ENCODE results near the gene PTPRD. TPM values are rescaled to one million over a fixed set of nuclear protein-coding genes. Genes with fewer than 3 reads are reported as not detected.

Gene PTPRD
- total and polyA plus RNA-seq, 2 experiments from 2014 or later, result 11.5 to 58.0 TPM

DNA sequence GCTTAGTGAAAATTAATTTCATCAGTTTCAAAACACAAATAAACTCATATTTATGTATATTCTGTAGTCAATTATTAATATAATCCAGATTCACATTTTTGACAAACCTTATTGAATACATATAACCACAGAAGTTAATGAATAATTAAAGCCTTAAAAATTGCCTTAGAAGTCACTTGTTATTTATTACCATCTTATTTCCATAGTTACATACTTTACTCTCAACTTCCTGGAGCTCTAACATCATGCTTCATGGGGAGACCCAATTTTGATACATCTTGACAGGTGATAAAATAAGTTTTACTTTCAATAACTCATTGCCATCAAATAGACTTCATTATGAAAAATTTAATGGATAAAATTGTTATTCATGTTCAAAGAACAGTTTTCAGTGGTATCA lies 1038.7 kb downstream of the PTPRD start:
- no peaks in the 10 kb centered on the region for H3K27me3 Mint-ChIP-seq (ENCODE audit: insufficient read depth, low read depth, poor library complexity)
- Histone ChIP-seq H3K4me2 (no peak overlapping the region), H3K27ac (ENCODE audit: low read depth) (no peak overlapping the region), H4K20me1 (replicated peaks; ENCODE audit: insufficient read depth) (no peaks in the 10 kb centered on the region), H3K79me2 (replicated peaks; ENCODE audit: insufficient read depth) (no peaks in the 10 kb centered on the region), H3K4me3 (no peak overlapping the region), H3K9me2 (ENCODE audit: insufficient read depth) (no peaks in the 10 kb centered on the region), H3K4me1 (ENCODE audit: insufficient read depth) (no peaks in the 10 kb centered on the region), H2AFZ (no peak overlapping the region), H3K27me3 (ENCODE audit: insufficient read depth) (no peaks in the 10 kb centered on the region), H3F3A (replicated peaks; ENCODE audit: low read depth) (no peaks in the 10 kb centered on the region), H3K36me3 (ENCODE audit: insufficient read depth) (no peaks in the 10 kb centered on the region)
- H3K4me1 Mint-ChIP-seq, result no peaks in the 10 kb centered on the region
- H3K36me3 Mint-ChIP-seq (ENCODE audit: low read depth), result no peaks in the 10 kb centered on the region
- DNase-seq (ENCODE audit: low spot score), result no peak
- TF ChIP-seq, protein P1, sequence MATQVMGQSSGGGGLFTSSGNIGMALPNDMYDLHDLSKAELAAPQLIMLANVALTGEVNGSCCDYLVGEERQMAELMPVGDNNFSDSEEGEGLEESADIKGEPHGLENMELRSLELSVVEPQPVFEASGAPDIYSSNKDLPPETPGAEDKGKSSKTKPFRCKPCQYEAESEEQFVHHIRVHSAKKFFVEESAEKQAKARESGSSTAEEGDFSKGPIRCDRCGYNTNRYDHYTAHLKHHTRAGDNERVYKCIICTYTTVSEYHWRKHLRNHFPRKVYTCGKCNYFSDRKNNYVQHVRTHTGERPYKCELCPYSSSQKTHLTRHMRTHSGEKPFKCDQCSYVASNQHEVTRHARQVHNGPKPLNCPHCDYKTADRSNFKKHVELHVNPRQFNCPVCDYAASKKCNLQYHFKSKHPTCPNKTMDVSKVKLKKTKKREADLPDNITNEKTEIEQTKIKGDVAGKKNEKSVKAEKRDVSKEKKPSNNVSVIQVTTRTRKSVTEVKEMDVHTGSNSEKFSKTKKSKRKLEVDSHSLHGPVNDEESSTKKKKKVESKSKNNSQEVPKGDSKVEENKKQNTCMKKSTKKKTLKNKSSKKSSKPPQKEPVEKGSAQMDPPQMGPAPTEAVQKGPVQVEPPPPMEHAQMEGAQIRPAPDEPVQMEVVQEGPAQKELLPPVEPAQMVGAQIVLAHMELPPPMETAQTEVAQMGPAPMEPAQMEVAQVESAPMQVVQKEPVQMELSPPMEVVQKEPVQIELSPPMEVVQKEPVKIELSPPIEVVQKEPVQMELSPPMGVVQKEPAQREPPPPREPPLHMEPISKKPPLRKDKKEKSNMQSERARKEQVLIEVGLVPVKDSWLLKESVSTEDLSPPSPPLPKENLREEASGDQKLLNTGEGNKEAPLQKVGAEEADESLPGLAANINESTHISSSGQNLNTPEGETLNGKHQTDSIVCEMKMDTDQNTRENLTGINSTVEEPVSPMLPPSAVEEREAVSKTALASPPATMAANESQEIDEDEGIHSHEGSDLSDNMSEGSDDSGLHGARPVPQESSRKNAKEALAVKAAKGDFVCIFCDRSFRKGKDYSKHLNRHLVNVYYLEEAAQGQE (IDR thresholded peaks at IDR 0.05; ENCODE audit: unreplicated experiment), result no peak
- TF ChIP-seq NANOG (IDR thresholded peaks at IDR 0.05; ENCODE audit: borderline replicate concordance) (no peak), ZNF114 (CRISPR knock-in tag; IDR thresholded peaks at IDR 0.05) (no peak), JUNB (IDR thresholded peaks at IDR 0.05; ENCODE audit: unreplicated experiment) (no peak), EZH2 (IDR thresholded peaks at IDR 0.05; ENCODE audit: low read depth, unreplicated experiment) (no peak), ZNF331 (CRISPR knock-in tag; IDR thresholded peaks at IDR 0.05; ENCODE audit: low read depth) (no peak), CREB1 (CRISPR knock-in tag; IDR thresholded peaks at IDR 0.05; ENCODE audit: low read depth) (no peak), EZH2phosphoT487 (IDR thresholded peaks at IDR 0.05; ENCODE audit: unreplicated experiment) (no peak), STAT1 (IDR thresholded peaks at IDR 0.05; ENCODE audit: unreplicated experiment) (no peak), POLR2AphosphoS5 (IDR thresholded peaks at IDR 0.05; ENCODE audit: low read depth) (no peak)
- TF ChIP-seq, protein P2, sequence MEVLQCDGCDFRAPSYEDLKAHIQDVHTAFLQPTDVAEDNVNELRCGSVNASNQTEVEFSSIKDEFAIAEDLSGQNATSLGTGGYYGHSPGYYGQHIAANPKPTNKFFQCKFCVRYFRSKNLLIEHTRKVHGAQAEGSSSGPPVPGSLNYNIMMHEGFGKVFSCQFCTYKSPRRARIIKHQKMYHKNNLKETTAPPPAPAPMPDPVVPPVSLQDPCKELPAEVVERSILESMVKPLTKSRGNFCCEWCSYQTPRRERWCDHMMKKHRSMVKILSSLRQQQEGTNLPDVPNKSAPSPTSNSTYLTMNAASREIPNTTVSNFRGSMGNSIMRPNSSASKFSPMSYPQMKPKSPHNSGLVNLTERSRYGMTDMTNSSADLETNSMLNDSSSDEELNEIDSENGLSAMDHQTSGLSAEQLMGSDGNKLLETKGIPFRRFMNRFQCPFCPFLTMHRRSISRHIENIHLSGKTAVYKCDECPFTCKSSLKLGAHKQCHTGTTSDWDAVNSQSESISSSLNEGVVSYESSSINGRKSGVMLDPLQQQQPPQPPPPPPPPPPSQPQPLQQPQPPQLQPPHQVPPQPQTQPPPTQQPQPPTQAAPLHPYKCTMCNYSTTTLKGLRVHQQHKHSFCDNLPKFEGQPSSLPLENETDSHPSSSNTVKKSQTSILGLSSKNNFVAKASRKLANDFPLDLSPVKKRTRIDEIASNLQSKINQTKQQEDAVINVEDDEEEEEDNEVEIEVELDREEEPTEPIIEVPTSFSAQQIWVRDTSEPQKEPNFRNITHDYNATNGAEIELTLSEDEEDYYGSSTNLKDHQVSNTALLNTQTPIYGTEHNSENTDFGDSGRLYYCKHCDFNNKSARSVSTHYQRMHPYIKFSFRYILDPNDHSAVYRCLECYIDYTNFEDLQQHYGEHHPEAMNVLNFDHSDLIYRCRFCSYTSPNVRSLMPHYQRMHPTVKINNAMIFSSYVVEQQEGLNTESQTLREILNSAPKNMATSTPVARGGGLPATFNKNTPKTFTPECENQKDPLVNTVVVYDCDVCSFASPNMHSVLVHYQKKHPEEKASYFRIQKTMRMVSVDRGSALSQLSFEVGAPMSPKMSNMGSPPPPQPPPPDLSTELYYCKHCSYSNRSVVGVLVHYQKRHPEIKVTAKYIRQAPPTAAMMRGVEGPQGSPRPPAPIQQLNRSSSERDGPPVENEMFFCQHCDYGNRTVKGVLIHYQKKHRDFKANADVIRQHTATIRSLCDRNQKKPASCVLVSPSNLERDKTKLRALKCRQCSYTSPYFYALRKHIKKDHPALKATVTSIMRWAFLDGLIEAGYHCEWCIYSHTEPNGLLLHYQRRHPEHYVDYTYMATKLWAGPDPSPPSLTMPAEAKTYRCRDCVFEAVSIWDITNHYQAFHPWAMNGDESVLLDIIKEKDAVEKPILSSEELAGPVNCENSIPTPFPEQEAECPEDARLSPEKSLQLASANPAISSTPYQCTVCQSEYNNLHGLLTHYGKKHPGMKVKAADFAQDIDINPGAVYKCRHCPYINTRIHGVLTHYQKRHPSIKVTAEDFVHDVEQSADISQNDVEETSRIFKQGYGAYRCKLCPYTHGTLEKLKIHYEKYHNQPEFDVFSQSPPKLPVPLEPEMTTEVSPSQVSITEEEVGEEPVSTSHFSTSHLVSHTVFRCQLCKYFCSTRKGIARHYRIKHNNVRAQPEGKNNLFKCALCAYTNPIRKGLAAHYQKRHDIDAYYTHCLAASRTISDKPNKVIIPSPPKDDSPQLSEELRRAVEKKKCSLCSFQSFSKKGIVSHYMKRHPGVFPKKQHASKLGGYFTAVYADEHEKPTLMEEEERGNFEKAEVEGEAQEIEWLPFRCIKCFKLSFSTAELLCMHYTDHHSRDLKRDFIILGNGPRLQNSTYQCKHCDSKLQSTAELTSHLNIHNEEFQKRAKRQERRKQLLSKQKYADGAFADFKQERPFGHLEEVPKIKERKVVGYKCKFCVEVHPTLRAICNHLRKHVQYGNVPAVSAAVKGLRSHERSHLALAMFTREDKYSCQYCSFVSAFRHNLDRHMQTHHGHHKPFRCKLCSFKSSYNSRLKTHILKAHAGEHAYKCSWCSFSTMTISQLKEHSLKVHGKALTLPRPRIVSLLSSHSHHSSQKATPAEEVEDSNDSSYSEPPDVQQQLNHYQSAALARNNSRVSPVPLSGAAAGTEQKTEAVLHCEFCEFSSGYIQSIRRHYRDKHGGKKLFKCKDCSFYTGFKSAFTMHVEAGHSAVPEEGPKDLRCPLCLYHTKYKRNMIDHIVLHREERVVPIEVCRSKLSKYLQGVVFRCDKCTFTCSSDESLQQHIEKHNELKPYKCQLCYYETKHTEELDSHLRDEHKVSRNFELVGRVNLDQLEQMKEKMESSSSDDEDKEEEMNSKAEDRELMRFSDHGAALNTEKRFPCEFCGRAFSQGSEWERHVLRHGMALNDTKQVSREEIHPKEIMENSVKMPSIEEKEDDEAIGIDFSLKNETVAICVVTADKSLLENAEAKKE (CRISPR knock-in tag; IDR thresholded peaks at IDR 0.05), result no peak
- TF ChIP-seq, protein P3, sequence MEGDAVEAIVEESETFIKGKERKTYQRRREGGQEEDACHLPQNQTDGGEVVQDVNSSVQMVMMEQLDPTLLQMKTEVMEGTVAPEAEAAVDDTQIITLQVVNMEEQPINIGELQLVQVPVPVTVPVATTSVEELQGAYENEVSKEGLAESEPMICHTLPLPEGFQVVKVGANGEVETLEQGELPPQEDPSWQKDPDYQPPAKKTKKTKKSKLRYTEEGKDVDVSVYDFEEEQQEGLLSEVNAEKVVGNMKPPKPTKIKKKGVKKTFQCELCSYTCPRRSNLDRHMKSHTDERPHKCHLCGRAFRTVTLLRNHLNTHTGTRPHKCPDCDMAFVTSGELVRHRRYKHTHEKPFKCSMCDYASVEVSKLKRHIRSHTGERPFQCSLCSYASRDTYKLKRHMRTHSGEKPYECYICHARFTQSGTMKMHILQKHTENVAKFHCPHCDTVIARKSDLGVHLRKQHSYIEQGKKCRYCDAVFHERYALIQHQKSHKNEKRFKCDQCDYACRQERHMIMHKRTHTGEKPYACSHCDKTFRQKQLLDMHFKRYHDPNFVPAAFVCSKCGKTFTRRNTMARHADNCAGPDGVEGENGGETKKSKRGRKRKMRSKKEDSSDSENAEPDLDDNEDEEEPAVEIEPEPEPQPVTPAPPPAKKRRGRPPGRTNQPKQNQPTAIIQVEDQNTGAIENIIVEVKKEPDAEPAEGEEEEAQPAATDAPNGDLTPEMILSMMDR (conservative IDR thresholded peaks at IDR 0.05; ENCODE audit: low read depth in 2 of 2), result no peak
- TF ChIP-seq, protein P4, sequence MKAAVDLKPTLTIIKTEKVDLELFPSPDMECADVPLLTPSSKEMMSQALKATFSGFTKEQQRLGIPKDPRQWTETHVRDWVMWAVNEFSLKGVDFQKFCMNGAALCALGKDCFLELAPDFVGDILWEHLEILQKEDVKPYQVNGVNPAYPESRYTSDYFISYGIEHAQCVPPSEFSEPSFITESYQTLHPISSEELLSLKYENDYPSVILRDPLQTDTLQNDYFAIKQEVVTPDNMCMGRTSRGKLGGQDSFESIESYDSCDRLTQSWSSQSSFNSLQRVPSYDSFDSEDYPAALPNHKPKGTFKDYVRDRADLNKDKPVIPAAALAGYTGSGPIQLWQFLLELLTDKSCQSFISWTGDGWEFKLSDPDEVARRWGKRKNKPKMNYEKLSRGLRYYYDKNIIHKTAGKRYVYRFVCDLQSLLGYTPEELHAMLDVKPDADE (IDR thresholded peaks at IDR 0.05), result no peak
- ATAC-seq, result no peak
- H3K27ac Mint-ChIP-seq, result no peak overlapping the region
- H3K9me3 Mint-ChIP-seq, result no peaks in the 10 kb centered on the region
- H3K4me3 Mint-ChIP-seq, result no peak overlapping the region
